NT2/D1 (cell line): ENCODE results near the gene BUB1B.

Experiments used
- DNase-seq: peaks from one replicate; pipeline ENCODE4 v3.0.0-alpha.2; 2011; ENCODE audit warnings: low read depth, low spot score
- H3K27me3 ChIP-seq: 2 replicates; pipeline ENCODE4 v1.6.0; 2011; ENCODE audit warnings: mild to moderate bottlenecking; ENCODE audit not compliant: insufficient read length, insufficient read depth
- H3K36me3 ChIP-seq: 2 replicates; pipeline ENCODE4 v1.6.1; 2011; ENCODE audit warnings: mild to moderate bottlenecking, low read length, mixed read lengths; ENCODE audit not compliant: insufficient read depth, insufficient read length
- H3K4me1 ChIP-seq: 2 replicates; pipeline ENCODE4 v1.5.1; 2011; ENCODE audit not compliant: insufficient read depth, insufficient read length
- H3K4me3 ChIP-seq: 2 replicates; pipeline ENCODE4 v1.5.1; 2011; ENCODE audit warnings: low read depth; ENCODE audit not compliant: insufficient read length
- H3K9ac ChIP-seq: 2 replicates; pipeline ENCODE4 v1.6.0; 2011; ENCODE audit warnings: low read depth; ENCODE audit not compliant: insufficient read length
- H3K9me3 ChIP-seq: 2 replicates; pipeline ENCODE4 v1.5.1; 2011; ENCODE audit warnings: mild to moderate bottlenecking, low read length; ENCODE audit not compliant: insufficient read depth
- SUZ12 ChIP-seq: IDR thresholded peaks from 2 replicates; pipeline ENCODE4 v1.6.1; 2011; ENCODE audit not compliant: insufficient read length, insufficient read depth; ENCODE audit errors: extremely low read depth
- YY1 ChIP-seq: IDR thresholded peaks from 2 replicates; pipeline ENCODE4 v1.6.1; 2011; ENCODE audit not compliant: insufficient read length, insufficient read depth
- ZNF274 ChIP-seq: IDR thresholded peaks from 2 replicates; pipeline ENCODE4 v1.6.1; 2011; ENCODE audit warnings: mild to moderate bottlenecking, low read depth, low read length

The BUB1B gene

DNA sequence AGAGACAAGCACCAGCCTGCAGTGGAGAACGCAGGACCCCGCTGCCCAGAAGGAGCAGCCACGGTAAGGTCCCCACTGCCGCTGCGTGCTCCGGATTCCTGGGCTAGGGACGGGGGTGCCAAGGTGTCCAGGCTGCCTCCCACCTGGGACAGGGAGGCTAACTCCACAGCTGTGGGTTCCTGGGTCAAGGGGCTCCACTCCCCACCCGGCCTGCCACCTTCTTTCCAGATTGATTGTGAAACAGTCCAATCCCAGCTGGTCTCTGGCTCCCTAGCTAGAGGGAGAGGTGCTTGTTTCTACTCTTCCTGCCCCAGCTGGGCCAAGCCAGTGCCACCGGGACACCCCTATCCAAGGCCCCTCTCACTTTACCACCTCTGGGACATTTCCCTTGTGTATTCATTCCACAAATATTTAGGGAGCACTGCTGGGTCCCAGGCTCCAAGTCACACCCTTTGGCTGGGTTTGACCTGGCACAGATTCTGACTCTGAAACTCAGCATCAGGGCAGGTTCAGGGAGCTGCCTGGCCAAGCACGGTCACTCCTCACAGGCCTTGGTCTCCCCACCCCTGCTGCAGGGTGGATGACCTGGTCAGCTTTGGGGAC, 79.9 kb downstream of the BUB1B start:
- Histone ChIP-seq H3K4me1 (peaks cover 11% of the 10 kb centered on the region), H3K9me3 (no peaks in the 10 kb centered on the region), H3K27me3 (peaks cover 10% of the 10 kb centered on the region), H3K36me3 (no peaks in the 10 kb centered on the region), H3K9ac (no peak overlapping the region), H3K4me3 (no peak overlapping the region)
- TF ChIP-seq ZNF274 (no peak), YY1 (no peak), SUZ12 (no peak)
- no peak for DNase-seq

DNA sequence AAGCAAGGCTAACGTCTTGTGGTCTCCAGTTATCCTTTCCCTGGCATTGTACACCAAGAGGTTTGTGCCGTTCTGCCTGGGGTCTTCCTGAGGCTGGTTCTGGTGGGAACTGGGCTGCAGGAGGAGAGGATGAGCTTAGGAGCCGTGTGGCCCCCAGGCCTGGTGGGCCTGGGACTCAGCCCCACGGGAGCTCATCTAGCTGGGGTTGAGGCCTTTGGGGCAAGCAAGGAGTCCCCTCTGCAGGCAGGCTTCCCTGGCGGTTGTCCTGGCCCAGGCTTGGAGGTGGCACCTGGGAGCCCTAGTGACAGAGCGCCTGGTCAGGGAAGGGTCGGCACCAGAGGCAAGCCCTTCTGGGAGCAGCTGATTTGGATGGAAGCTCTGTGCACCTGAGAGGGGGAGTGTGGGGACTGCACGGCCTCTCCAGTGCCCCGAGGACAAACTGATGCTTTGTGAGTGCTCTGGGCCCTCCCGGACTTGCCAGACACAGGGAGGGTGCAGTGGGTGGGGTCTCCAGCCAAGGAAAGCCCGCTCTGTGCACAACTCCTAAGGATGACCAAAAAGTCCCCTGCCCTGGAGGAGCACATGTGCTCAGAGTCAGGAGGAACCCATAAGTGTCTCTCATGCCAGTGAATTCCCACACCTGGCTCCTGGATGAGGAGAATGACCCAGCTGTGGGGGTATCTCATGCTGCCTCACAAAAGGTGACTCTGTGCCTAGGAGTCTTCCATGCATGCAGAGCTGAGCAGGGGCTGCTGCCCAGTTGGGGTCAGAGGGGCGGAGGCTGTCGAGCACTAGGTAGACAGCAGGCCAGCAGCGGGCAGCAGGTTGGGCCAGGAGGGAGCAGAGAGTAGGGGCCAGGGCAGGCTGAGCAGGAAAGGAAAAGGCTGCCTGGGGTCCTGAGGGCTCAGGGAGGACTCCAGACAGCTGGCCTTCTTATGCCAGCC, 80.7 kb downstream of the BUB1B start:
- Histone ChIP-seq H3K9me3 (no peaks in the 10 kb centered on the region), H3K36me3 (no peaks in the 10 kb centered on the region), H3K4me3 (no peak overlapping the region), H3K9ac (no peak overlapping the region), H3K27me3 (peaks cover 10% of the 10 kb centered on the region), H3K4me1 (peaks cover 11% of the 10 kb centered on the region)
- no peak for DNase-seq
- TF ChIP-seq SUZ12 = no peak

DNA sequence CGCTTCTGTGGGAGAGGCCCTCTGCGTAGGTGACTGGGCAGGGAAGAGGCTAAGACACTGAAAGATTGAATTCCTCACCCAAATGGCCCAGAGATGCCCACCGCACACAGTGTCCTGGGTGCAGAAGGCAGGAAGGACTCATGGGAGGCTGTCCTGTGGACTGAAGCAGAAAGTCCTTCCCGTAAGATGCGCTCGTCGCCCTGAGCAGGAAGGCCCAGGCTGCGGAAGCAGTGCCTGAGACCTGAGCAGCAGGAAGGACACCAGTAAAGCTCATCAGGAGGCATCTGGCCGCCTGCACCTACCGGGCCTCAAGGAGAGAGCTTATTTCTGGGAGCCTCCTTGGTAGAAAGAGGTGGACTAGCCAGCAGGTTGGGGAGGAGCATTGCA, 81.3 kb downstream of the BUB1B start:
- Histone ChIP-seq H3K4me3 (no peak overlapping the region), H3K4me1 (peaks cover 11% of the 10 kb centered on the region), H3K9ac (no peak overlapping the region), H3K36me3 (no peaks in the 10 kb centered on the region), H3K9me3 (no peaks in the 10 kb centered on the region), H3K27me3 (peaks cover 12% of the 10 kb centered on the region)
- TF ChIP-seq SUZ12 (no peak), ZNF274 (no peak), YY1 (no peak)
- DNase-seq = no peak

DNA sequence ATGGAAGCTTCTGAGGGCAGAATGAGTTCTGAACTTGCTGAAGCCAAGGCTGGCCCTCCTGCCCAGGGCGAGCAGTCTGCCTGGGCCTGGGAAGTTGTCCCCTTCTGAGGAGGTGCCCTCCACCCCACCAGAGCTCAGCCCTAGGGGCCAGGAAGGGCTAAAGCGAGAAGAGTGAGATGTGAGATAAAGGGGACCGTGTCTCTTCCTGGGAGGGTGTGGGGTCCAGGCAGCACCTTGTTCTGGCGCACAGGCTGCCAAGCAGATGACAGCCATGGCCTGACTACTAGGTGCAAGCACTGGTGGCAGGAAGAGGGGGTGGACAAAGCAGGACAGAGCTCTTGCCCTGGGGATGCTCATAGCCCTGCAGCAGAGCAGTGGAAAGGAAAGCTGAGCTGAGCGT, 81.7 kb downstream of the BUB1B start:
- no peaks in the 10 kb centered on the region for H3K9me3 ChIP-seq
- H3K9ac ChIP-seq = no peak overlapping the region
- TF ChIP-seq ZNF274 = no peak
- TF ChIP-seq YY1 = no peak
- peaks cover 11% of the 10 kb centered on the region for H3K4me1 ChIP-seq
- peaks cover 12% of the 10 kb centered on the region for H3K27me3 ChIP-seq
- H3K36me3 ChIP-seq = no peaks in the 10 kb centered on the region
- H3K4me3 ChIP-seq = no peak overlapping the region
- DNase-seq = no peak

DNA sequence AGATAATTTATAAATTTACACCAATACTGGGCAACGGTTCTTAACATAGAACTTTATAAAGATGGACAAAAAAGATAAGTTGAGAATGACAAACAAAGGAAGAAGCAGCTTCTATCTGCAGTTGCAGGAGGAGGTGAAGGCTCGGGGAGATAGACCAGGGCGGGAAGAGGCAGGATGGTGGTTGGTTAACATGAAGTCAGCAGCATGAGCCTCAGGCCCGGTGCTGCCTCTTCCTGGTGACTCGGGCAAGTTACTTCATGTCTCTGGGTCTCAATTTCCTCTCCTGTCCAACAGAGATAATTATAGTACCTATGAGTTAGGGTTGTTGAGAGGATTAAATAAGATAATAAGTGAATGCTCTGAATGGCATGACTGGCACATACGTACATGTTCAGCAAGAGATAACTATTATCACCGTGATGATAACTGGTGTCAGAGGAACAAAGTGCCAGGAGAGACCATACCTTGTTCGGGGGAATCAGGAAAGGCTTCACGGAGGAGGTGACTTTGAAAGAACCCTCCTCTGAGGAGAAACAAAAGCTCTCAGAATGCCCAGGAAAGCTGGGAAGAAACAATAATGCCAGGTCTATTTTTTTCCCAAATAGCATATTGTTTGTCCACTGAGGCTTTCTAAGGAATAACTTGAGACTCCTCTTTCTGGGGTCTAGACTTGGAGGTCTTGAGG, 82.4 kb downstream of the BUB1B start:
- Histone ChIP-seq H3K9ac (no peak overlapping the region), H3K36me3 (no peaks in the 10 kb centered on the region), H3K27me3 (peaks cover 6% of the 10 kb centered on the region), H3K4me1 (peaks cover 11% of the 10 kb centered on the region), H3K4me3 (no peak overlapping the region), H3K9me3 (no peaks in the 10 kb centered on the region)
- TF ChIP-seq YY1 = no peak
- TF ChIP-seq ZNF274 = no peak
- TF ChIP-seq SUZ12 = no peak
- no peak for DNase-seq

DNA sequence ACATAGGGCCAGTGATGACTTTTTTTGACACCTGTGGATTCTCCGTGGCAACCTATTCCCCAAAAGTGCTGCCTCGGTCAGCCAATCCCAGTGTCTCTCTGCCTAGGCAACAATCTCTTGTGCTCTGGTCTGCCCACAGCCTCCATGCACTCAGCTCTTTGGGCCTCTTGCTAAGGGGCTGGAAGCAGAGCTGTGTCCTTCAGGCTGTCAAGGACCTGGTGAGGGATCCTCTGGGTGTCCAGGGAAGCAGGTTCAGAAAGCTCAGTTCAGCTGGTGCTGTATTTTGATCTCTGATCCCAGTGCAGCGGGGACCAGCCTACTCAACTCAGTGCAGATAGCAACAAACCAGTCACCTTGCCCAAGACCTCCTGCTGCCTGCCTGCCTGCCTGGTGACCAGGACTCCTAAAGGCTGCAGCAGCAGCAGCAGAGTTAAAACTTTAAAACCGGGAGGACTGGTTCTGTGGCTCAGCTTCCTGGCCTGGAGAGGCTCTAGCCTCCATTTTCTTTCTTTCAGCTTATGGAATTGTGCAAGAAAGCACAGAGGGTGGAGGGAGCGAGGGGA, 84.2 kb downstream of the BUB1B start:
- no peaks in the 10 kb centered on the region for H3K9me3 ChIP-seq
- H3K4me3 ChIP-seq = no peak overlapping the region
- no peak for TF ChIP-seq ZNF274
- no peak for TF ChIP-seq SUZ12
- TF ChIP-seq YY1 = no peak
- peaks cover 4% of the 10 kb centered on the region for H3K4me1 ChIP-seq
- no peak for DNase-seq
- no peaks in the 10 kb centered on the region for H3K36me3 ChIP-seq
- no peak overlapping the region for H3K9ac ChIP-seq
- H3K27me3 ChIP-seq = peaks cover 6% of the 10 kb centered on the region
